Activated CD4-positive, alpha-beta T cell treated with anti-CD3 and anti-CD28 coated beads for 36 hours (primary cell): ENCODE measurements around the gene MEN1. TPM values are rescaled to one million over a fixed set of nuclear protein-coding genes. Genes with fewer than 3 reads are reported as not detected.

ENCODE experiments used
- ATAC-seq: fragments of 200-7000 bp; cut with Tn5 transposase; one replicate; pipeline ENCODE4 v1.10.0; 2021; ENCODE audit warnings: mild to moderate bottlenecking, moderate library complexity
- CTCF ChIA-PET: fragments of 350-600 bp; sonication (Branson Sonifier 250); formaldehyde crosslinking; loops from one replicate; lab custom pipeline; 2021; ENCODE audit warnings: antibody characterized with exemption; lab: Charles Lee
- POLR2A ChIA-PET: fragments of 350-600 bp; sonication (Branson Sonifier 250); formaldehyde crosslinking; loops from one replicate; lab custom pipeline; 2021; ENCODE audit warnings: antibody characterized with exemption, inconsistent platforms; lab: Charles Lee
- DNase-seq: peaks from one replicate; pipeline ENCODE4 v3.0.0-alpha.2; 2020
- H3K27ac Mint-ChIP-seq: one replicate; pipeline ENCODE4 v1.8.0; 2021; ENCODE audit warnings: mixed read lengths
- H3K27me3 Mint-ChIP-seq: one replicate; pipeline ENCODE4 v1.8.0; 2021; ENCODE audit warnings: mixed read lengths
- H3K36me3 Mint-ChIP-seq: one replicate; pipeline ENCODE4 v1.8.0; 2021; ENCODE audit warnings: low read depth, mixed read lengths
- H3K4me1 Mint-ChIP-seq: one replicate; pipeline ENCODE4 v1.8.0; 2021; ENCODE audit warnings: mixed read lengths
- H3K4me3 Mint-ChIP-seq: one replicate; pipeline ENCODE4 v1.8.0; 2021; ENCODE audit warnings: mild to moderate bottlenecking, moderate library complexity, mixed read lengths
- H3K9me3 Mint-ChIP-seq: one replicate; pipeline ENCODE4 v1.8.0; 2021; ENCODE audit warnings: low read depth, mixed read lengths
- intact Hi-C, 2 experiments: fragments of 100-400 bp; cut with DNase I in 1 of 2; cut with micrococcal nuclease in 1 of 2; formaldehyde crosslinking; loops; one replicate each; pipeline versions ENCODE4 v1.14.2 to v1.15.1; 2022 to 2024; cut with DNase I, micrococcal nuclease
- total RNA-seq, 2 experiments: library from RNA; stranded (reverse); gene quantifications; one replicate each; pipeline ENCODE4 v1.2.3, GENCODE V29; 2021

The MEN1 gene
- total RNA-seq, 2 experiments from 2014 or later: 34.8 to 38.5 TPM

- Mint-ChIP-seq H3K27me3 (no peaks in the 10 kb centered on the region), H3K4me1 (peaks cover 91% of the 10 kb centered on the region), H3K36me3 (peaks cover 92% of the 10 kb centered on the region), H3K27ac (peak overlapping the region; percentile 82), H3K4me3 (no peak overlapping the region), H3K9me3 (no peaks in the 10 kb centered on the region)
- DNase-seq (no peak), ATAC-seq (no peak)
- intact Hi-C loops: no loop called here
- POLR2A ChIA-PET: no interaction called here
- CTCF ChIA-PET: interaction anchor here (0.9 to 6.0 kb wide), 5 partner anchors 7 to 32 kb away, joined by 3 to 38 read pairs (median 3); partner anchors contain the start of gene SF1
These were observed 42.1 kb downstream of the MEN1 start for GRCh38 chr11:64768300-64768694.

GRCh38 chr11:64767344-64768299 lies 42.7 kb downstream of the MEN1 start:
- Mint-ChIP-seq H3K27me3 (no peaks in the 10 kb centered on the region), H3K36me3 (peaks cover 90% of the 10 kb centered on the region), H3K9me3 (no peaks in the 10 kb centered on the region), H3K4me3 (no peak overlapping the region), H3K27ac (peak overlapping the region; percentile 88), H3K4me1 (peaks cover 91% of the 10 kb centered on the region)
- POLR2A ChIA-PET: no interaction called here
- DNase-seq (peak; percentile 90), ATAC-seq (peak; percentile 50)
- intact Hi-C loops: loop anchor here in 1 of 2 experiments (1.0 kb wide), 1 partner anchor 11 kb away; the partner anchor contains the start of gene SF1
- CTCF ChIA-PET: interaction anchor here (0.6 to 6.0 kb wide), 7 partner anchors 8 to 541 kb away, joined by 3 to 38 read pairs (median 3); partner anchors contain the start of gene SF1

- intact Hi-C loops: loop anchor here in 1 of 2 experiments (1.0 kb wide), 1 partner anchor 11 kb away; the partner anchor contains the start of gene SF1
- H3K4me1 Mint-ChIP-seq: peaks cover 91% of the 10 kb centered on the region
- no peak overlapping the region for H3K4me3 Mint-ChIP-seq
- no peaks in the 10 kb centered on the region for H3K27me3 Mint-ChIP-seq
- DNase-seq: no peak
- H3K9me3 Mint-ChIP-seq: no peaks in the 10 kb centered on the region
- ChIA-PET POLR2A (no interaction called here), CTCF (interaction anchor here (1.1 to 6.0 kb wide), 2 partner anchors 9 to 33 kb away, joined by 3 to 38 read pairs; no protein-coding TSS in a partner anchor)
- H3K36me3 Mint-ChIP-seq: peaks cover 88% of the 10 kb centered on the region
- H3K27ac Mint-ChIP-seq: peak overlapping the region; percentile 88
- no peak for ATAC-seq
These were observed 43.5 kb downstream of the MEN1 start for GRCh38 chr11:64766881-64767280.

- no peaks in the 10 kb centered on the region for H3K9me3 Mint-ChIP-seq
- peaks cover 89% of the 10 kb centered on the region for H3K4me1 Mint-ChIP-seq
- ChIA-PET POLR2A (interaction anchor here (0.6 kb wide), 1 partner anchor 1497 kb away, joined by 3 read pairs; no protein-coding TSS in a partner anchor), CTCF (interaction anchor here (0.6 to 6.0 kb wide), 2 partner anchors 10 to 314 kb away, joined by 3 to 38 read pairs; no protein-coding TSS in a partner anchor)
- H3K4me3 Mint-ChIP-seq: no peak overlapping the region
- no peak for ATAC-seq
- H3K27me3 Mint-ChIP-seq: no peaks in the 10 kb centered on the region
- no peak for DNase-seq
- H3K27ac Mint-ChIP-seq: peak overlapping the region; percentile 4
- intact Hi-C loops: no loop called here
- H3K36me3 Mint-ChIP-seq: peaks cover 82% of the 10 kb centered on the region
These were observed 44.3 kb downstream of the MEN1 start for GRCh38 chr11:64765851-64766665.

- no peaks in the 10 kb centered on the region for H3K27me3 Mint-ChIP-seq
- intact Hi-C loops: no loop called here
- peaks cover 76% of the 10 kb centered on the region for H3K36me3 Mint-ChIP-seq
- ChIA-PET CTCF (interaction anchor here (0.6 to 6.0 kb wide), 4 partner anchors 10 to 314 kb away, joined by 3 to 38 read pairs (median 4); no protein-coding TSS in a partner anchor), POLR2A (interaction anchor here (0.7 to 2.7 kb wide), 3 partner anchors 9 to 131 kb away, joined by 3 to 17 read pairs (median 11); partner anchors contain the start of gene SF1)
- DNase-seq (no peak), ATAC-seq (no peak)
- H3K9me3 Mint-ChIP-seq: no peaks in the 10 kb centered on the region
- H3K4me3 Mint-ChIP-seq: peak overlapping the region; percentile 50
- peak overlapping the region; percentile 81 for H3K27ac Mint-ChIP-seq
- H3K4me1 Mint-ChIP-seq: peaks cover 89% of the 10 kb centered on the region
These were observed 45.0 kb downstream of the MEN1 start for GRCh38 chr11:64765291-64765850.

GRCh38 chr11:64764753-64765152 lies 45.6 kb downstream of the MEN1 start:
- peak overlapping the region; percentile 50 for H3K4me3 Mint-ChIP-seq
- peaks cover 70% of the 10 kb centered on the region for H3K36me3 Mint-ChIP-seq

GRCh38 chr11:64764040-64764611 lies 46.2 kb downstream of the MEN1 start:
- CTCF ChIA-PET: interaction anchor here (0.8 to 6.0 kb wide), 8 partner anchors 7 to 87 kb away, joined by 3 to 38 read pairs (median 5); partner anchors contain the start of genes MAP4K2 and RASGRP2
- H3K27ac Mint-ChIP-seq: peak overlapping the region; percentile 81
- POLR2A ChIA-PET: interaction anchor here (1.1 to 3.1 kb wide), 6 partner anchors 8 to 19 kb away, joined by 3 to 17 read pairs (median 12); partner anchors contain the start of gene SF1
- no peak for ATAC-seq
- intact Hi-C loops: no loop called here
- H3K4me1 Mint-ChIP-seq: peaks cover 85% of the 10 kb centered on the region
- peak; percentile 50 for DNase-seq
- peaks cover 64% of the 10 kb centered on the region for H3K36me3 Mint-ChIP-seq
- no peaks in the 10 kb centered on the region for H3K9me3 Mint-ChIP-seq
- H3K27me3 Mint-ChIP-seq: no peaks in the 10 kb centered on the region
- H3K4me3 Mint-ChIP-seq: peak overlapping the region; percentile 50

More at GRCh38 chr11:64764753-64765152, 45.6 kb downstream of the MEN1 start:
- Mint-ChIP-seq H3K27me3 (no peaks in the 10 kb centered on the region), H3K9me3 (no peaks in the 10 kb centered on the region), H3K27ac (peak overlapping the region; percentile 81), H3K4me1 (peaks cover 90% of the 10 kb centered on the region)
- ATAC-seq (no peak), DNase-seq (no peak)
- ChIA-PET POLR2A (interaction anchor here (0.7 to 3.1 kb wide), 5 partner anchors 10 to 131 kb away, joined by 3 to 17 read pairs (median 11); partner anchors contain the start of gene SF1), CTCF (interaction anchor here (0.9 to 6.0 kb wide), 5 partner anchors 11 to 39 kb away, joined by 3 to 38 read pairs (median 3); partner anchors contain the start of gene MAP4K2)
- intact Hi-C loops: no loop called here

GRCh38 chr11:64763526-64764039 lies 46.8 kb downstream of the MEN1 start:
- Mint-ChIP-seq H3K4me3 (no peak overlapping the region), H3K27ac (peak overlapping the region; percentile 81), H3K27me3 (no peaks in the 10 kb centered on the region), H3K4me1 (peaks cover 80% of the 10 kb centered on the region), H3K36me3 (peaks cover 58% of the 10 kb centered on the region), H3K9me3 (no peaks in the 10 kb centered on the region)
- POLR2A ChIA-PET: interaction anchor here (1.1 to 3.1 kb wide), 6 partner anchors 9 to 19 kb away, joined by 3 to 17 read pairs (median 12); partner anchors contain the start of gene SF1
- intact Hi-C loops: loop anchor here in 1 of 2 experiments (2.0 kb wide), 2 partner anchors 13 to 19 kb away; partner anchors contain the start of gene RASGRP2
- DNase-seq: no peak
- CTCF ChIA-PET: interaction anchor here (0.8 to 6.0 kb wide), 8 partner anchors 8 to 86 kb away, joined by 3 to 38 read pairs (median 5); partner anchors contain the start of genes MAP4K2 and RASGRP2
- ATAC-seq: peak; percentile 8

GRCh38 chr11:64762674-64763525 lies 47.5 kb downstream of the MEN1 start:
- peak; percentile 34 for DNase-seq

More at GRCh38 chr11:64762674-64763525, 47.5 kb downstream of the MEN1 start:
- Mint-ChIP-seq H3K9me3 (no peaks in the 10 kb centered on the region), H3K27ac (peak overlapping the region; percentile 81), H3K4me1 (peaks cover 73% of the 10 kb centered on the region), H3K36me3 (peaks cover 52% of the 10 kb centered on the region), H3K4me3 (no peak overlapping the region), H3K27me3 (no peaks in the 10 kb centered on the region)
- POLR2A ChIA-PET: interaction anchor here (1.0 to 3.1 kb wide), 7 partner anchors 10 to 18 kb away, joined by 3 to 17 read pairs (median 12); partner anchors contain the start of gene SF1
- CTCF ChIA-PET: interaction anchor here (0.6 to 6.0 kb wide), 9 partner anchors 9 to 949 kb away, joined by 3 to 38 read pairs (median 5); partner anchors contain the start of genes KAT5 and RASGRP2
- intact Hi-C loops: loop anchor here in 1 of 2 experiments (2.0 kb wide), 2 partner anchors 14 to 18 kb away; partner anchors contain the start of gene RASGRP2
- peak; percentile 31 for ATAC-seq
